GM18508 (cell line): ENCODE results near the gene ANGPTL5.
"Not testable (repeated sequence)": the region's sequence is repeated elsewhere in the genome, so short reads cannot be mapped to it uniquely, and the experiment has no call there.

Experiments used
- ATAC-seq: cut with Tn5 transposase; IDR thresholded peaks from one replicate; pipeline ENCODE4 v1.9.1; 2021; ENCODE audit warnings: moderate number of reproducible peaks; ENCODE audit not compliant: insufficient read depth, unreplicated experiment

ANGPTL5 gene

DNA sequence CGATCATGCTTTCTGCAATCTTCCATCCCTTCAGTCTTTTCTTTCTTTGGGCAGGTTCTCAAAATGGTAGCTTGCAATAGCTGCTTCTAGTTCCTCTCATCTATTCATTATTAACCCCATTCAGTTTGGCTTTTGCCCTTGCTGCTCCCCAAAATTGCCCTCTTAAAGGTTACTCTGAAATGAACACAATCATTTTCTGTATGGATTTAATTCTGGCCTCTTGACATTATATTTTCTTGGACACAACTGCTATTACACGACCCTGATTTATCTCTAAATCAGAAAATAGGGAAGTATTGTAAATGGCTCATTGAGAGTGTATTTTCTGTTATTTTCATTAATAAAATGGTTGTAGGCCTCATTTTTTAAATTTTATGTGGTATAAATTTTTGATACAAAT is at the start of gene ANGPTL5:
Gene ANGPTL5 (minus strand): TSS at position 101 of the 400 bp plus-strand sequence. CDS start 8,613 bp downstream, outside the sequence.
- no peak for ATAC-seq

DNA sequence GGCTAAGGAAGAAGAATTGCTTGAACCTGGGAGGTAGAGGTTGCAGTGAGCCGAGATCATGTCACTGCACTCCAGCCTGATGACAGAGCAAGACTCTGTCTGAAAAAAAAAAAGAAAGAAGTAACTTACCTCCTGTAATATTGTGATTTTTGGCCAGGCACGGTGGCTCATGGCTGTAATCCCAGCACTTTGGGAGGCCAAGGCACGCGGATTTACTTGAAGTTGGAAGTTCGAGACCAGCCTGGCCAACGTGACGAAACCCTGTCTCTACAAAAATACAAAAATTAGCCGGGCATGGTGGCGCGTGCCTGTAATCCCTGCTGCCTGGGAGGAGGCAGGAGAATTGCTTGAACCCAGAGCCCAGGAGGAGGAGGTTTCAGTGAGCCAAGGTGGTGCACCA is 47.9 kb upstream of the ANGPTL5 start:
- not testable (repeated sequence) for ATAC-seq

- ATAC-seq: no peak
Measured at GRCh38 chr11:101960231-101960630, 43.9 kb upstream of the ANGPTL5 start.

DNA sequence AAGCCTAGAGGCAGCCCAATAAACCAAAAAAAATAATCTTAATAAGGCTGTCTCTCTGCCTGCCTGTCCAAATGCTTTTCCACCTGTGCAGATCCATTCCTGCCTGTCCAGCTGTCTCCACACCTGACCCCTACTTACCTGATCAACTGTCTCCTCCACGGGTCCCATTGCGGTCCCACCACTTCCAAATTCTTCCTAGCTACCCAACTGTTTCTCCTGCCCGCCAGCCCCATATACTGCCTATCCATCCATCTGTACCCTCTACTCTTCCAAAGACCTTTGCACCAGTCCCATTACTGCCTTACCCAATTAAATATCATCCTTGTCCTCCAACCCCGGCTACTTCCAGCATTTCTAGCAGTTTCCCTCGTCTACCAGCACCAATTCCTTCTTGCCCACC is 39.4 kb upstream of the ANGPTL5 start:
- no peak for ATAC-seq

GRCh38 chr11:101955278-101955677 is 39.0 kb upstream of the ANGPTL5 start:
- no peak for ATAC-seq

GRCh38 chr11:101949680-101950220 is 33.4 kb upstream of the ANGPTL5 start:
- no peak for ATAC-seq

GRCh38 chr11:101945448-101945847 is 29.1 kb upstream of the ANGPTL5 start:
- no peak for ATAC-seq

DNA sequence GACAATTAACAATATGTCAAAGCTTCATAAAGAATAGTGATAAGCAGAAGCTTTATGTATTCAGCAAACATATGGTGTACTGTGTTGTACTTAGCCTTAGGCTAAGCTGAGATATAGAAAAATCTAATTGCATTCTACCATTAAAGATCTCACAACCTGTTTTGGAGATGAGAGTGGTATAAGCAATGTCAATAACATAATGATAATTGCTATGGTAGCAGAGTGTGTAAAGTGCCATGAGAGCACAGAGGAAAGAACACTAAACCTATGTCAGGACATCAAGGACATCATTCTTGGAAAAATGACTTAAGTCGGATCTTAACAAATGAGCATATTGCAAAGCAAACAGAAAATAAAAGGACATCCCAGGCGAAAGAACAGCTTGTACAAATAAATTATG is 28.6 kb upstream of the ANGPTL5 start:
- ATAC-seq: no peak

GRCh38 chr11:101940901-101941520 is 24.7 kb upstream of the ANGPTL5 start:
- ATAC-seq: no peak

- ATAC-seq: no peak
Measured at GRCh38 chr11:101931692-101932091, 15.4 kb upstream of the ANGPTL5 start.

- no peak for ATAC-seq
Measured at GRCh38 chr11:101929294-101929915, 13.1 kb upstream of the ANGPTL5 start.

DNA sequence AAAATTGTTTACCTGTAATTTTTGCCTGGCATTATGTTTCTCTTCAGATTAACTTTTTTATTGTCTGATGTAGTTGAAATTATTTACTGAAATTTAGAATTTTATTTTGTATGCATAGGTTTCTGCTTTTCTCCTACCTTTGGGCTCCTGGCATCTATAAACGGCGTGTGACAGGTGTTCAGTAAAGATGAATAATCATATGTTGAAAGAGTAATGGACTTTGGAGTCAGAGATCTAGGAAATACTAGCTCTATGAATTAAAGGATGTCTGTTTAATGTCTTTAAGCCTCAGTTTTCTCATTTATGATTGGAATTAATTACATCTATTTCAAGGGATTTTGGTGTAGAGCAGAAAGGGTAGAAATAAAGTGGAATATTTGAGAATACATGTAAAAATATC is 7.2 kb upstream of the ANGPTL5 start:
- no peak for ATAC-seq

DNA sequence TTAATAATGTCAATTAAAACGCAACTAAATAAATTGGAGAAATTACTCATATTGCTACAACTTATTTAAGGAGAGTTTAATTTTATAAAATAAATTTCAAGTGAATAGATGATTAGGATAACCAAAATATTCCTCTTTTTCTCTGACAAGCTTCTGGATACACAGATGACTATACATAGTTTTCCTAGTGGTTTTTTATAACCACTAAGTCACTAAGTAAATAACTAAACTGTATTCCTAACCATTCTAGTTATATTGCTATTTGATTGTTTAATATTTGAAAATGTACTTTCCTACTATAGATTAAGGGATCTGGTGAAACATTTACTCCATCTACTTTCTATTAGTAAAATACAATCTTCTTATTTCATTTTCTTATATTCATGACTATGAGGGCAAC is 4.7 kb upstream of the ANGPTL5 start:
- ATAC-seq: no peak

DNA sequence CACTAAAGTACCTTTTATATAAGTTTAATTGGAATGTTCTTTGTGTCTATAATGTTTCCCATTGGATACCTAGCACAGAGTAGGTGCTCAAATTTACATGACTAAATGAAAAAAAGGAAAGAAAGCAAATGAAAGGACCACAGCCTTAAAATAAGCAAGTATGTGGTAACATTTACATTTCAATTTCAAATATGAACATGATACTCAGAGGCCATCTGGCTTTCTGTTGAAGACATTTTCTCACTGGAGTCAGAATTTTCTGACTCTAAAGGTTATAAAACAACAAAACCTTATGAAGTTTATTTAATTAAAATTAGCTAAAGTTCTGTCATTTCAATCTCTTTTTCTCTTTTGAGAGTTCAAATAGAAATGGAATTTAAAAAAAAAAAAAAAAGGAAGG is 904 bp upstream of the ANGPTL5 start:
- ATAC-seq: no peak

DNA sequence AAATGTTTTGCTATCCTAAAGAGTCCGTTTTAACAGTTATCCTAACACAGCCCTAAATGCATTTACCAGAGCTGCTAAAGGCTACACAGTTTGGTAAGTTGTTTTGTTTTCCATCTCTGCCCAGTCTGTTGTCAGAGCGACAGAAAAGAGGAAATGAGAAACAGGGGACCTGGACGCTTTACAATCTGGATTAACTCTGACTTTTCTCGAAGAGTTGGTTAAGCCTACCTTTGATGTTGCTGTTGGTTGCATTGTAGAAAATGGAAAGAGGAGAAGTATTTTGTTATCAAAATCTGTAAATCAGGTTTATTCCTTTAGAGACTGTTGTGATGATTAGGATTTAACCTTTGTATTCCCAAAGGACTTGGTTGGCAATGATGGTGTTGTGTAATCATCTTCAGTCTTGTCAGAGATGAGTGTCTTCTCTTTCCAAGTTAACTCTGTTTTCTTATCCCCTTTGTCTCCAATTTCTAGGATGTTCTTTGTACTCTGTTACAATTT is 481 bp downstream of the ANGPTL5 start:
- peak; percentile 42 for ATAC-seq

DNA sequence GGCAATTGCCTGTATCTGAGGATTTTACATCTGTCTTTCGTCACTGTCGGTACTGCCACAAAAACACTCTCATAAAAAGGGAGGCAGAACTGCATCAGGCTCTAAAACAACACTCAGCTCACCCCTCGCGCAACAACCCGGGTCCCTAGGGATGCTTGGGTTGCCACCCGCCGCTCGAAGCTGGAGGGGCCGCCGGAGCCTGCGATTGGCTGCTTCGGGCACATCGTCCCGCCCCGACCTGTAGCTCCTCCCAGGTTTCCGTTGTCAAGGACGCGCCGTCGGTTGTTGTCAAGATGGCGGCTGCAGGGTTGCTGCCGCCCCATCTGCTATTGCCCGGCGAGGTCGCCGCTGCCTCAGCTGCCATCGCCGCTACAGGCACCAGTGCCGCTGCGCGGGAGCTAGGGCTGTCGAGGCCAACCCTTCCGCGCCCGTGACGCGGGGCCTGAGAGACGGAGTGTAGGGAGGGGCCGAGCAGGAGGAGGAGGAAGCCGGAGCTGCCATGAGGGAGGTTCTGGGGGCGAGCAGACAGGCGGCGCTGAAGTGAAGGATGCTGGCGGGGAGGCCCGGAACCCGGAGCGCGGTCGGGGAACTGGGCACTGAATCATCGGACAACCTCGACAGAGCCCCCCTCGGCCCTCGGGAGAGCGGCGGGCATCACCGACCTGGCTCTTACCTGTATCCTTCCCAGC is 1.4 kb downstream of the ANGPTL5 start, which contains the start of gene CEP126:
Gene CEP126 (plus strand): TSS at position 273 of the 689 bp plus-strand sequence. CDS start 275 bp downstream, at position 548.
- ATAC-seq: peak; percentile 96

GRCh38 chr11:101914341-101914737 is 2.0 kb downstream of the ANGPTL5 start:
- no peak for ATAC-seq

DNA sequence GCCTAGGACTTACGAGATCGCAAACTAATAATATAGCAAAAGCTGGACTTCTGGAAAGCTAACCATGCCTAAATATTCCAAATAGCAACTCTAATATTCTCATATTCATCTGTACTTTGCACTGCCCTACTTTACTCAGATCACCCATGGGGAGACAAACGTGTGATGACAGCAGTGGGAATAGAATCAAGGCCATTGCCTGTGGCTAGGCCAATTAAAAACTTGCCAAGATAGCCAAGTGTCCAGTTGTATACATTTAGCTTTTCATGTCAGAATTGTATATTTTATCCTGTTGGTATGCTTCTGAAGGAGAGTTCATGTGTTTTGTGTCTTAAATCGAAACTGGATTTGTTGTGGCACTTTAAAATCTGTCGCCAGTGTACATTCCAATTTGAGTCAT is 2.7 kb downstream of the ANGPTL5 start:
- no peak for ATAC-seq

- no peak for ATAC-seq
Measured at GRCh38 chr11:101912823-101913284, 3.5 kb downstream of the ANGPTL5 start.

DNA sequence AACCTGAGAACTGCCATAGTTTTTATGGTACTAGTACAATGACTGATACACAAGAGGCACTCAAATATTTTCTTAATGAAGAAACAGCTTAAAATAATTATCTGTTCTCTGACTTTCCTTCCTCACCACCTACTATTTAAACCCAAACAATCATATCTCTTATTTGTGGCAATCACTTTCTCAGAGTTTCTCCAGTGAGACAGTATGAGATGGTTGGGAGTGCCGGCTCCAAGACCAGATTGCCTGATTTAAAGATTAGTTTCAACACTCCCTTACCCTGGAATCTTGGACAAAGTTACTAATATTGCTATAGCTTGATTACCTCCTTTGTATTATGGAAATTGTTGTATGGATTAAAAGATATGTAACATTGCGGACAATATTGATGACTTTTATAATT is 7.2 kb downstream of the ANGPTL5 start:
- no peak for ATAC-seq

GRCh38 chr11:101907815-101908214 is 8.5 kb downstream of the ANGPTL5 start:
- ATAC-seq: no peak
